ENCODE results near the gene HEYL.
A peak's percentile ranks its signal among the peaks of the same experiment; 100 is the strongest.

HEYL gene

DNA sequence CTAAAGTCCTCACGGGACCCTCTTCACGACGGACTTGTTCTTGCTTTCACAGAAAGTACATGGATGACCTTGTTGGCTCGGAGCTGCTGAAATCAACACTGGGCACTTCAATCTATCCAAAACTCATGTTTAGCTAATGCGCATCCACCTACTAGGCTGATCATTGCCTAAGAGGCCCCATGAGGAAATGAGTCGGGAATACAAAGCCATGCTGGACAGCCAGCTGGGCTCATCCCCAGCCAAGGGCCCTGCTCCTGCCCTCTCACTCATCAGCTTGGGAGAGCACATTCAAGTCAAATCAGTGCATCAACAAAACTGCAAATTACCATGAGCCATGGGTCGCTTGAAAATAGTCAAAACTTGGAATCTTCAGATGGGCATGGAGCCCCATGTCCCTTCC, 14.8 kb upstream of the HEYL start:
- TF ChIP-seq, protein P1, sequence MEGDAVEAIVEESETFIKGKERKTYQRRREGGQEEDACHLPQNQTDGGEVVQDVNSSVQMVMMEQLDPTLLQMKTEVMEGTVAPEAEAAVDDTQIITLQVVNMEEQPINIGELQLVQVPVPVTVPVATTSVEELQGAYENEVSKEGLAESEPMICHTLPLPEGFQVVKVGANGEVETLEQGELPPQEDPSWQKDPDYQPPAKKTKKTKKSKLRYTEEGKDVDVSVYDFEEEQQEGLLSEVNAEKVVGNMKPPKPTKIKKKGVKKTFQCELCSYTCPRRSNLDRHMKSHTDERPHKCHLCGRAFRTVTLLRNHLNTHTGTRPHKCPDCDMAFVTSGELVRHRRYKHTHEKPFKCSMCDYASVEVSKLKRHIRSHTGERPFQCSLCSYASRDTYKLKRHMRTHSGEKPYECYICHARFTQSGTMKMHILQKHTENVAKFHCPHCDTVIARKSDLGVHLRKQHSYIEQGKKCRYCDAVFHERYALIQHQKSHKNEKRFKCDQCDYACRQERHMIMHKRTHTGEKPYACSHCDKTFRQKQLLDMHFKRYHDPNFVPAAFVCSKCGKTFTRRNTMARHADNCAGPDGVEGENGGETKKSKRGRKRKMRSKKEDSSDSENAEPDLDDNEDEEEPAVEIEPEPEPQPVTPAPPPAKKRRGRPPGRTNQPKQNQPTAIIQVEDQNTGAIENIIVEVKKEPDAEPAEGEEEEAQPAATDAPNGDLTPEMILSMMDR (IDR thresholded peaks at IDR 0.05; ENCODE audit: extremely low read depth, insufficient read depth, missing control alignments) = no peak
- in situ Hi-C loops (cut with MboI; ENCODE audit: low pct_unique_long_range_greater_than_20kb, low sequenced_read_pairs, unreplicated experiment) = no loop called here
- DNase-seq (ENCODE audit: low spot score) = no peak

DNA sequence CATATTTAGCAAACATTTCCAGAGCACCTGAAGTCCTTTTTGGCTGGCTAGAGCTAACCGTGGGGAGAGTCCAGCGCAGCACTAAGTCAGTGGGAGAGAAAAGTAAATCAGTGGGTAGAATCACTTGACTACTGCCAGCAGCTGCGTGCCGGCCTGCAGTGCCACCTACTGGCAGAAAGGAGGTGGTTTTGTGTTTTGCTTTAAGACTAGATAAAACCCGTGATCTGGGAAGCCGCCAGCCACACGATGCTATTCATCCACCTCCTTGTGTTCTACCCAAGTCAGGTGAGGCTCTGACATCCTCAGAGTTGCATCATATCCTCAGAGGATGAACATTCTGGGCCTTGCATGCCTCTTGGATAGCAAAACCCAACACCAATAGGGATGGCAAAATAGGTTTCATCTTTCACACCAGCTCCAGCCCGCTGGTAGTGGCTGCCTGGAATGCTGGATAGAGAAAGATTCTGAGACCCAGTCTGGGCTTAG, 14.1 kb upstream of the HEYL start:
- peak; percentile 70 for DNase-seq (ENCODE audit: low spot score)
- in situ Hi-C loops (cut with MboI; ENCODE audit: low pct_unique_long_range_greater_than_20kb, low sequenced_read_pairs, unreplicated experiment) = no loop called here
- TF ChIP-seq, protein P1 (IDR thresholded peaks at IDR 0.05; ENCODE audit: extremely low read depth, insufficient read depth, missing control alignments) = peak; percentile 89

DNA sequence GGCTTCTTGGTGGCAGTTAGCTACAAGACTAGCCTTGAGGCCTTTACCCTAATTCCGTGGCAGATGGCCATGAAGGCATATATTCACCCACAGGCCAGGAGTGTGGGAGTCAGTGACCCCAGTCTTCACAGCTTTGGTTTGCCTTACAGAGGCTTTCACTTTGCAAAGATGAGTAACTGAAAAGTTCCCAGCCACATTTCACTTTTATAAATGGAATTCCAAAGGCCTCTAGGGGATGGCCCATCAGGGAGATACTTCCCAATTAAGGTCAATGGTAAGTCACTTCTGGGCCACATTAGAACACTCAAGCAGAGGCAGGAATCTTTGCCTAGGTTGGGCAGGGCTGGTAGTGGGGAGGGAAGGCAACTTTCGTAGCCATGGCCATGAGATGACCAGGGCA, 13.1 kb upstream of the HEYL start:
- in situ Hi-C loops (cut with MboI; ENCODE audit: low pct_unique_long_range_greater_than_20kb, low sequenced_read_pairs, unreplicated experiment) = no loop called here
- DNase-seq (ENCODE audit: low spot score) = no peak
- TF ChIP-seq, protein P1 (IDR thresholded peaks at IDR 0.05; ENCODE audit: extremely low read depth, insufficient read depth, missing control alignments) = no peak

DNA sequence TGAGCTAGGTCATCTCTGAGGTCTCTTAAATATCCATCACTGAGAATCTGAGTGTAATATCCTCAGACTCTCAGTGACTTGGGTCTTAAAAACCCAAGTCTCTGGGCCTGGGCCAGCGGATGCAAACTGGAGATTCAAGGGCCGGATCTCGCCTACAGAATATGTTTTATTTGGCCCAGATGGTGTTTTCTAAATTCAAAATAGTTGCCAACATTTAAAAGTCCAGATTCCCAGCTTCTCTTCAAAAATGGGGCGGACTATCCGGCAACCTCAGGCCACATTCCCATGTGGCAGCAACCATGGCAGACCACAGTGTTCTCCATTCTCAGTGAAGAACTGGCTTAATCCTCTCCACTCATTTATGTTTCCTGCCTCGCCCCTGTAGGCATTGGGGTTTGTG, 12.7 kb upstream of the HEYL start:
- no peak for DNase-seq (ENCODE audit: low spot score)
- TF ChIP-seq, protein P1 (IDR thresholded peaks at IDR 0.05; ENCODE audit: extremely low read depth, insufficient read depth, missing control alignments) = no peak
- in situ Hi-C loops (cut with MboI; ENCODE audit: low pct_unique_long_range_greater_than_20kb, low sequenced_read_pairs, unreplicated experiment) = no loop called here

DNA sequence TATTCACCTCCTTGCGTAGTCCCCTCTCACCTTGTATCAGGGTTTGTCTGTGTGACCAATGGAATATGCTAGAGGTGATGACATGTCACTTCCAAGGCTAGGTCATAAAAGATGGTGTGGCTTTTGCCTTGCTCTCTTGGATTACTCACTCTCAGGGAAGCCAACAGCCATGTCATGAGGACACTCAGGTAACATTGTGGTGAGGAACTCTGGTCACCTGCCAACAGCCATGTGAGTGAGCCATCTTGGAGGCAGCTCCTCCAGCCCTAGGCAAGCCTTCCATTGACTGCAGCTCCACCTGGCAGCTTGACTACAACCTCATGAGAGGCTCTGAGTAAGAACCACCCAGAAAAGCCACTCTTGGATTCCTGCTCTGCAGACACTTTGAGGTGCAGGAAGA, 11.0 kb upstream of the HEYL start:
- no peak for DNase-seq (ENCODE audit: low spot score)
- TF ChIP-seq, protein P1 (IDR thresholded peaks at IDR 0.05; ENCODE audit: extremely low read depth, insufficient read depth, missing control alignments) = no peak
- in situ Hi-C loops (cut with MboI; ENCODE audit: low pct_unique_long_range_greater_than_20kb, low sequenced_read_pairs, unreplicated experiment) = no loop called here

DNA sequence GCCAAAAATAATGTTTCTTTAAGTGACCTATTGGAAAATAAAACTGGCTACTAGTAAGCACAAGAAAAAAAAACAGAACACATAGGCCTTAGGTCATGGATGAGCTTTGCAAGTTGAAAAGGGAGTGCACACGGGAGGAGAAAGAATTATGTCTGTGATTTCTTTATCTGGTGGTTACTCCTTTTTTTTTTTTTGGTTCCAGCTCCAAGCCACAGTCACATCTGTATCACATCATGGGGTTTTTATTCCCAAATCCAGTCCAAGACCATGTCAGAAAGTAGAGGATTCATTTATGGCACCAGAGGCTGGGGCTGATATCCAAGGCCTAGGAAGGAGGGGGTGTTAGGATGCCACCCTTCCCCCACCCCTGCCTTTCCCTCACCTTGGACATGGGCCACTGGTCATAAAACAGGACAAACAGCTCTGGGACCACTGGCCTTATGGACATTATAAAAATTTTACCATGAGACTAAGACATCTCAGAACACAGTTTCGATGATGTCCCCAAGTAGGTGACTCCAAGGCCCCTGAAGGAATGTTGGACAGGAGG, 10.3 kb upstream of the HEYL start:
- in situ Hi-C loops (cut with MboI; ENCODE audit: low pct_unique_long_range_greater_than_20kb, low sequenced_read_pairs, unreplicated experiment) = no loop called here
- no peak for DNase-seq (ENCODE audit: low spot score)
- TF ChIP-seq, protein P1 (IDR thresholded peaks at IDR 0.05; ENCODE audit: extremely low read depth, insufficient read depth, missing control alignments) = no peak
